Cerebellar cortex (tissue), 1 donor: Measurements from ENCODE around the gene SURF4.
A peak's percentile ranks its signal among the peaks of the same experiment; 100 is the strongest.

Experiments
- DNase-seq: peaks from one replicate; pipeline ENCODE4 v3.0.0-alpha.2; 2015; ENCODE audit warnings: low spot score

SURF4 gene

DNA sequence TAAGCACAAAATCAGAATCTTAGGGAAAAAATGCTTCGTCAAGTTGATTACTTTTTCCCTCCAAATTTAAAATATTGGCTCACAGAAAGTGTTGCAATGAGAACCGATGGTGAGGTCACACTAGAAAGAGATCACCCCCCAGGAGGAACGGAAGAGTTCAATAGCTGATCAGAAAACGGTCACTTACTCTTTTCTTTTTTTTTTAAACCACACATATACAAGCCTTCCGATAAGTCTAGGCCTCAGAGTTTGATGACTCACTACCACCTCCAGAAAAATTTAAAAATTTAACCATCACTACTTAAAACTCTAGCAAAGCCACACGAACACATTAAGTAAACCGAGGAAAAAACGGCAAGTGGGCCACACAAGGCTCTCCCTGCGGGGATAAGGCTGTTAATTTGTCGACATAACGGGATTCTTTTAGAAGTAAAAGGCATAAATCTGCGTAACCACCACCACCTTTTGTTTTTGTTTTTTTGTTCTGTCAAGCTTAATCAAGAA lies 1.2 kb downstream of the SURF4 start:
- DNase-seq: no peak

DNA sequence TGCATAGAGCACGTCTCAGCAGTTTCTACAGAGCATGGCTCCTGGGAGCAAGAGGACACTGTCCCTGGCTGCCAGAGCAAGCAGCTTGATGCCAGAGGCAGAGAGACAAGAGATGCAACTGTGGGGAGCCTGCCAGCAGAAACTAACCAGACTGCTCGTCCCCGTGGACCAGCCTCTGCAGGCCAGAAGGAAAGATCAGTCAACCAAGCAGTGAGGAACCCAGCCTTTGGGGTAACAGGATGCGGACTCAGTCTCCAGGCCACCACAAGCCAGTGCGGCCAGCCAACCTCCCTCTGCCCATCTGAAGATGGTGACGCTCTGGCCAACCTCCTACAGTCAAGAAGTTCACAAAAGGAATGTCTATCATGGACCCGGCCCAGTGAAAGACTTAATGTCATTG lies 3.7 kb downstream of the SURF4 start:
- no peak for DNase-seq

DNA sequence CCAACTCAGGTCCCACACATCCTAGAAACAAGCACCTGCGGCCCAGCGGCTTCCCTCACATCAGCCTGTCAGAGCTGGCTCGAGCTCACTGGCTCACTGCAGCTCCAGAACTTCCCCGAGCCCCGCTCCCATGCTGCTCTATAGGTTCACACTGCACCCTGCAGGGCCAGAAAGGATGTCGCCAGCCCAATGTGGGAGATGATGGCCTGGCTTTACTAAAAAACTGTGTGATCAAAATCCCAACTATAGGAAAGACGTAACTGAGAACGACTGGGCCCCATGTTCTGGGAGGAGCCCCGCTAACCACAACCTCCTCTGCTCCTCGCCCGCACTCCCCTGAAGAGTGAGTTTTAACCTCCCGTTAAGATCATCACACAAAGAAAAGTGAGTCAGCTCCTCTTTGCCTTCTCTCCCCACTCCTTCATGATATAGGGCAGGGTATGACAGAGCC lies 4.6 kb downstream of the SURF4 start:
- DNase-seq: no peak

GRCh38 chr9:133370685-133371084 lies 5.2 kb downstream of the SURF4 start:
- DNase-seq: no peak

DNA sequence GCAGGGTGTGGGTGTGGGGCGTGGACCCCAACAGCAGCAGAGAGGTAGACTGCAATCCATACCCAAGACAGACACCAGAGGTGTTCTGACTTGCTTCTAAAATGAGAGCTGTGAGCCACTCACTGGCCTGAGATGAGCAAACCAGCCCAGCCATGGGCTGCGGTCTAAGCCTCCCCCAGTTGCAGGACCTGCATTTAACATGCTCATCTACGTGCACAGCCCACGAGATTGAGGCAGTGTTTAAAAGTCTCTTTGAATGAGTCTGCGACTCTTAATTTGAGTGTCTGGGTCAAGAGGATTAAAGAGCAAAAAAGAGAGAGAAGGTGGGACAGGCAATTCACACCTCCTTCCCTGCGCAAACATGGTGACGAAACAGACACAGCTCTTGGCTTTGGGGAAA lies 5.9 kb downstream of the SURF4 start:
- no peak for DNase-seq

GRCh38 chr9:133369422-133369821 lies 6.4 kb downstream of the SURF4 start:
- DNase-seq: no peak

DNA sequence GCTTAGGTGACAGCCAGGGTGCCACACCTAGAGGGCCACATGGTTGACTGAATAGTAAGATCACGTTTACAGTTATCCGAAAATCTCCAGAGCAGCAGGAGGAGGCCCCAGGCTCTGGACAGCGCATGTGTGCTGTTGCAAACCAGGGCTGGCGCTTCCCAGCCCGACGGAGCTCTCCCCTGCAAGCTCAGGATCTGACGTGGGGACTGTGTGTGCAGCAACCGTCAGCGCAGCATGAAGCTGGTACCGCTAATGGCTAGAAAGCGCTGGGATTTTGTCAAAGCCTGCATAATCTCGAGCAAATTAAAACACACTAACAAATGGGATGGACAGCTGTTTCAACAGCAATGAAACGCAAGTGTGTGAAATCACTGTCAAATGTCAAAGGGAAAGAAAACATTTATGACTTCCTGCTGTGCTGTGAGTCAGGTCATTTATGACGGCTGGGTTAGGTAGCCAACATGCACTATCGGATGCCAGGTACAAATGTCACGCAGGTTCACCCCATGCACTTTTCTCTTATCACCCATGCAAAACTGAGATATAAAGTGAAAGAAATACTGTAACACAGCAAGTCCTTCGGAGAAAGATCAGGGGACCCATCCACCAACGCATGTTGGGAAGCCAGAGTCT lies 7.5 kb downstream of the SURF4 start:
- peak; percentile 61 for DNase-seq

GRCh38 chr9:133367778-133368177 lies 8.1 kb downstream of the SURF4 start:
- DNase-seq: no peak

- no peak for DNase-seq
Measured at GRCh38 chr9:133367221-133367620, 8.6 kb downstream of the SURF4 start.

- DNase-seq: no peak
Measured at GRCh38 chr9:133366435-133366834, 9.4 kb downstream of the SURF4 start.

DNA sequence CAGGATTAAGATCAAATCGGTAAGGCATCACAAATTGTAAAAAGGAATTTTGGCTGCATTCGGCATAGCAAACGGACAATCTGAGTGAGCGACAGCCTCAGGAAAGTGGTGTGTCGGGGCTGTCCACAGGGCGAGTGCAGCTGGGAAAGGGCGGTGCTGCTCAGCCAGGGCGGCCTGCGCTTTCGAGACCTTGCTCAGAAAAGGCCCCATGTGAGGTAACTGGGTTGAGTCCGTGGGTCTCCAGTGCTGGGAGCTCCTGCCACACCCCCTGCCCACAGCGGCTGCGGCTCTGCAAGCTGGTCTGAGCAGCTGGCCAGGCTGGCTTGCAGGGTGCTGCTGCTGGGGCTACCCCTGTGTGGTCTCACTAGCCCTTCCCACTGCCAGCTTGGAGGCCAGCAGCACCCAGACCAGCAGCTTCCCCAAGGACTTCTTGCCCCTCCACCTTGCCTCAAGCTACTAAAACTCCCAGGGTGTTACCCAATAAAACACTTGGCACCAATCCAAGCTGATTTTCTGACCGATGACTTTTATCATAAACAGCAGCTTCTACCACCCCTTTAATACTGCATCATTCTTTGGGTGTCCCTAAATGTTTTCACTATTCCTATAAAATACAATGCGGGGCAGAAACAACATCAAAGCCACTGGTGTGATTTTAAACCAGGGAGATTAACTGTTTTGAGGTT lies 13.4 kb downstream of the SURF4 start:
- DNase-seq: no peak

DNA sequence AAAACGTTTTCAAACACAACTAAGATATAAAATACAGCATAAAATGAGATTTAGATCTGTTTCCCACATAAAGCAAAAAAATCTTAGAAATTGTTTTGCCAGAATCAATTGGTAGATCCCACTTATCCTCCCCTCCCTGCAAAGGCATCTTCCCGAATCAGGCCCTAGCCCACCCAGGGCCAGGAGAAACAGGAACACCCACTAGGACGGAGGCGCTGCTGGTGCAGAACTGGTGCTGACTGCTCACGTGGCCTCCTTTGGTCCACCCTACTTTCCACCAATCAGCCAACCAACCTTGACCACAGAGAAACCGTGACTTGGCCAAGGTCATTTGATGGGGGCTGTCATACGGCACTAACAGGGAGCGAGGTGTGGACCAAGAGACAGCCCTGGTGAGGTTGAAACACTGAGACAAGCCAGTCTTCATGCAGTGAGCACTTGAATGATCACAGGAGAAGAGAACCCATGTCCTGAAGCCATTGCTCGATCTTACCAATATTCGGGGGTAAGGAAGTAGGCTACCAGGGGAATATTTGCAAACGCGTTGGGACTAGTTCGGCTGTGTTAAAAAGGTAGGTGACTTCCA lies 14.3 kb downstream of the SURF4 start:
- DNase-seq: no peak

DNA sequence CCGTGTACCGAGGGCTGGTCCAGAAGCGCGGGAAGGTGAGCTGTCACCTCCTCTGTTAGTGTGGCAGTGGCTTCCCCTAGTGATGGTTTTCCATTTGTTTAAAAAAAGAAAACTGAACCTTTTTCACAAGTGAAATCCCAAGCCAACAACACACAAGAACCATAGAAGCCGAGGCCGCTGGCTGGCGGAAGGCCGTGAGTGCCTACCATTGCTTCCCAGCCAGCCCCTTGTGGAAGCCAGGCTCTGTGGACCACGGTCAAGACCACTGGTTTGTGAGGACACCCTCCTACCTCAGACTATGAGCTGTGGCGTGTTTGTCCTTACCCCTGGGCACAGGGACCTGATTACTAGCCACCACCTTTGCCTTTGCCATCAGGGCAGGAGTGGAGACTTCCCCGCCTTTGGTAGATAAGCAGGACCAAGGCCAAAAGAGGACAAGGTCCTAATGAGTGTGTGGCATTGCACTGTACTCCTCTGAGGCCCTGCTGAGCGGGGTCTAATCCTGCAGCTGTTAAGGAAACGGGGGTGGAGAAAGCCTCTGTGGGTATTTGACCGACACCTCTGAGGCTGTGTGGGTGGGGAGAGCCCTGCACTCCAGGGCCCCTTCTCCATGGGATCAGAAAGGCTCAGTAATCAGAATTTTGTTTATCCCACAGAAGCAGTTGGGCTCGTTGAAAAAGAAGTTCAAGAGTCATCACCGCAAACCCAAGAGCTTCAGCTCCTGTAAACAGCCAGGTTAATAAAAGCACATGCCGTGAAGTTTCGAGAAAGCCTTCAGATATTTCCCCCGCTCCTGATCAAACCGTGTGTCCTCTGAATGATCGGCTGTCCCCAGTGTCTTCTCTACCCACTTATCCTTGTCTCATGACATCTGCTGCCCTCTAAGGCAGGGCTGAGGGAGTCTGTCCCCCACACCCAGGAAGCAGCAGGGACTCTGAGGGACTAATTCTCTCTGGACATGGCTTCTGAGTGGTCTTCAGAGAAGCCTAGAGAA lies 15.2 kb downstream of the SURF4 start:
- DNase-seq: no peak

DNA sequence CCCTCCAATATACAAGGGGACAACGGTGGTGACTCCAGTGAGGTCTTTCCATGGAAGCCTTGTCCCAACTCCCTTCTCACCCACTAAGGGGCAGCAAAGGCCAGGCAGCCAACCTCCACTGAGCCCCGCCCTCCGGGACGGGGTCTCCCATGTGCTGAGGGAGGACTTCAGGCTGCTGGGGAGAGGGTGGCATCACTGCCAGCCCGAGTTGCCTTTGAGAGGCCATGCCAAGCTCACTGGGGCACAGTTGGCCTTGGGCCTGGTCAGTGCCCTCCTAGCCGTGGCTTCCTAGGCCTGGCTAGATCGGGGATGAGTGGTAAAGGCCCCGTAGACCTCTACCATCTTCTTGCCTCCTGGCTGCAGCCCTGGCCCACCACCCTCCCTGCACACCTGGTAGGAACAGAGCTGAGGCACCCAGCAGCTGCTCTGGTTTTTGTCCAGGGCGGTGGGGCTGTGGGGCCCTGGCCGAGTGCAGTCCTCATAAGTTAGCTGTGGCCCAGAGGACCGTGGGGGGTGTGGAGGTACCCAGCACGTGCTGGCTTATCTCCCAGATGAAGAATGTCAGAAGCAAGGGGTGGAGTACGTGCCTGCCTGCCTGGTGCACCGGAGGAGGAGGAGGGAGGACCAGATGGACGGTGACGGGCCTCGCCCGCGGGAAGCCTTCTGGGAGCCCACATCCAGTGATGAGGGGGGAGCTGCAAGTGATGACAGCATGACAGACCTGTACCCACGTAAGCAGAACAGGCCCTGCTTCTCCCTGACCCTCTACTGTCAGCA lies 16.3 kb downstream of the SURF4 start:
- peak; percentile 73 for DNase-seq

GRCh38 chr9:133357656-133358055 lies 18.2 kb downstream of the SURF4 start:
- no peak for DNase-seq

- DNase-seq: peak; percentile 81
Measured at GRCh38 chr9:133356391-133357091, 19.3 kb downstream of the SURF4 start, which contains the start of the genes SURF1 and SURF2. TSS of gene SURF1 (minus strand) at chr9:133356487. CDS start at chr9:133356453, 34 bp downstream. TSS of gene SURF2 (plus strand) at chr9:133356550. CDS start at chr9:133356593, 43 bp downstream.

DNA sequence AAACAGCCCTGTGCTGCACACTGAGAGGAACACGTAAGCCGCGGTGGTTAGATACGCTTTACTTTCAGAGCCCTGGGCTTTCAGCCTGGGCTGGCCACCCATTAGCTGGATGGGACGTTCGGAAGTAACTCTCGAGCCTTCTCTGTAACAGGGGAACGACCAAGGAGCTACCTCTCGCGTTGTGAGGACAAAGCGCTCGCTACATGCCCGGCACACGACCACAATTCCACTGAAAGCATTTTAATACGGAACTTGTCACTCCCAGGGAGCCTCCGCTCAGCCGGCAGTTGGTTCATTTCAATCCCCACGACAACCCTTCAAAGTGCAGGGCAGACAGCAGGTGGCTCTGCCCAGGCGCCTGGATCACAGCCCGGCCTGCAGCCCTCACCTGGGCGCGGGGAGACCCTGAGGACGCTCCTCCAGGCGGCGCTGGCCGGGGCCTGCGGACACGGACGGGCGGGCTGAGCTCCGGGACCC lies 19.9 kb downstream of the SURF4 start:
- peak; percentile 55 for DNase-seq

GRCh38 chr9:133354766-133355165 lies 21.1 kb downstream of the SURF4 start:
- no peak for DNase-seq

DNA sequence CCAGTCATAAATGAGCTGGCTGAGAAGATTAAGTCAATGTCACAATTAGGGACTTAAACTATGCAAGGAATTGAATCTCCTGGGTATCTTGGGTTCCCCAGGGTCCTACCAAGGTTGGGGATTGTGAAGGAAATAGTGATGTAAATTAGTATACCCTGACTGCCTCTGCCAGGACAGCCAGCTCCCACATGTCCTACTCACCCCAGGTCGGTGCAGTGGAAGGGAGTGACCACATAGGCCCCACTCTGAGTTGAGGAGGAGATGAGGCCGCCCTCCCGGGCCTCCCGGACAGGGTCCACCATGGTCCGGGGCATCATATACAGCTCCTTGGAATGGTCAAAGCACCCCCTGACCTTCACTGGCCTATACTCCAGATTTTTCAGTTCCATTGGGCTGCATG lies 22.3 kb downstream of the SURF4 start:
- DNase-seq: no peak

GRCh38 chr9:133352635-133353340 lies 23.1 kb downstream of the SURF4 start:
- no peak for DNase-seq
